ENCODE results near the gene TBC1D22A.

The TBC1D22A gene

GRCh38 chr22:46797355-46797754 lies 34.9 kb downstream of the TBC1D22A start:
- Mint-ChIP-seq H3K9me3 (no peaks in the 10 kb centered on the region), H3K36me3 (ENCODE audit: low read depth) (peaks cover 8% of the 10 kb centered on the region), H3K4me1 (peaks cover 22% of the 10 kb centered on the region), H3K4me3 (no peak overlapping the region), H3K27ac (peak overlapping the region; percentile 11 to 55 (median 19)), H3K27me3 (ENCODE audit: low read depth) (no peaks in the 10 kb centered on the region)
- peak; percentile 49 to 56 (median 52) for TF ChIP-seq CTCF (IDR thresholded peaks at IDR 0.05; ENCODE audit: unreplicated experiment in 3 of 3)

DNA sequence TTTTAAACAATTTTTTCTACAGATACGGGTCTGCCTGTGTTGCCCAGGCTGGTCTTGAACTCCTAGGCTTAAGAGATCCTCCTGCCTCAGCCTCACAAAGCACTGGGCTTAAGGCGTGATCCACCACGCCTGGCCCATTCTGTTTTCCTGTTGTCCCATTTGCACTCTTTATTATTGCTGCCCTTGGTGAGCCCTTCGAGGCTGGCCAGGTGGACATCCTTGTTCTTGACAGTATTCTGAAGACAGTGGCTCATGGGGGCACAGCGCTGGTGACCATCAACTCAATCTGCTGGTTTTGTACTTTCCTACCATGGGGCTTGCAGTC lies 35.6 kb downstream of the TBC1D22A start:
- Mint-ChIP-seq H3K27me3 (ENCODE audit: low read depth) (no peaks in the 10 kb centered on the region), H3K27ac (no peak overlapping the region), H3K9me3 (no peaks in the 10 kb centered on the region), H3K4me3 (no peak overlapping the region), H3K4me1 (peaks cover 22% of the 10 kb centered on the region), H3K36me3 (ENCODE audit: low read depth) (peaks cover 8% of the 10 kb centered on the region)
- TF ChIP-seq CTCF (IDR thresholded peaks at IDR 0.05; ENCODE audit: unreplicated experiment in 3 of 3) = no peak

GRCh38 chr22:46798366-46799350 lies 36.2 kb downstream of the TBC1D22A start:
- peak; percentile 87 to 95 (median 93) for TF ChIP-seq CTCF (IDR thresholded peaks at IDR 0.05; ENCODE audit: unreplicated experiment in 3 of 3)

GRCh38 chr22:46799626-46800025 lies 37.2 kb downstream of the TBC1D22A start:
- peaks cover 22% of the 10 kb centered on the region for H3K4me1 Mint-ChIP-seq
- H3K36me3 Mint-ChIP-seq (ENCODE audit: low read depth) = peaks cover 8% of the 10 kb centered on the region
- no peak overlapping the region for H3K27ac Mint-ChIP-seq
- no peak overlapping the region for H3K4me3 Mint-ChIP-seq
- no peaks in the 10 kb centered on the region for H3K27me3 Mint-ChIP-seq (ENCODE audit: low read depth)
- no peaks in the 10 kb centered on the region for H3K9me3 Mint-ChIP-seq
- TF ChIP-seq CTCF (IDR thresholded peaks at IDR 0.05; ENCODE audit: unreplicated experiment in 3 of 3) = no peak

More at GRCh38 chr22:46798366-46799350, 36.2 kb downstream of the TBC1D22A start:
- no peaks in the 10 kb centered on the region for H3K9me3 Mint-ChIP-seq
- peaks cover 22% of the 10 kb centered on the region for H3K4me1 Mint-ChIP-seq
- peak overlapping the region in 1 of 3 experiments; percentile 32 for H3K4me3 Mint-ChIP-seq
- peaks cover 8% of the 10 kb centered on the region for H3K36me3 Mint-ChIP-seq (ENCODE audit: low read depth)
- H3K27ac Mint-ChIP-seq = peak overlapping the region in 2 of 3 experiments; percentile 16 to 47
- H3K27me3 Mint-ChIP-seq (ENCODE audit: low read depth) = no peaks in the 10 kb centered on the region

DNA sequence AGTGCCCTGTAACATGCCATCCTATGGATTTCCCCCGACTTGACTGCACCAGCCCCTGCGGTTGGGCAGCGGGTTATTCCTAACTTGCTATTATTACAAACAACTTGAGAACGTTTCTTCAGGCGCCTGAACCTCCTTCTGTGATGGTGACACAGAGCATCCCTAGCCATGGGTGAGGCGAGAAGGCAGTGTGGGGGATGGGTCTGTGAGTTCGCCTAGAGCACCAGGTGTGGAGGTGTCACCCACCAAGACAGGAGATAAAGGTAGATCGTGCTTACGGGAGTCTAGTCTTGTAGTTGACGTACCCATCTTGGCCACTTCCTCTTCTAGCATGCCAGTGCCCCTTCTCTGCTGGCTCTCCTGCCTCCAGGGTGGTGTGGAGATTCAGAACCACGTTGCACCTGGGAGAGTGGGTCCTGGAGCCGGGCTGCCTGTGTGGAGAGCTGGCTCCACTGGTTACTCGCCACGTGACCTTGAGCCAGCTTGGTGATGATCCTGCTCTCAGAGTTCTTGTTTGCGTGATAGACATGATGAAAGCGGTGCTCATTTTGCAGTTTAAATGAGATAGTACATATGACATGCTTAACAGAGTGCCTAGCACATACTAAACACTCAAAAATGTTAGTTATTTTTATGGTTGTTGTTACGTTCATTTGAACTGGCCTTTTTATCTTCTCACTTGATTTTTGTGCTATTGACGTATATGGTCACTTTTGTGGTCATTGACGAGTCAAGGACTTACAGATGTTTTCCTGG lies 37.8 kb downstream of the TBC1D22A start:
- Mint-ChIP-seq H3K36me3 (ENCODE audit: low read depth) (peaks cover 11% of the 10 kb centered on the region), H3K4me1 (peaks cover 22% of the 10 kb centered on the region), H3K4me3 (no peak overlapping the region), H3K27me3 (ENCODE audit: low read depth) (no peaks in the 10 kb centered on the region), H3K27ac (peak overlapping the region in 1 of 3 experiments; percentile 46), H3K9me3 (no peaks in the 10 kb centered on the region)
- TF ChIP-seq CTCF (IDR thresholded peaks at IDR 0.05; ENCODE audit: unreplicated experiment in 3 of 3) = no peak
